ENCODE results near the gene PRR29.

PRR29 gene

GRCh38 chr17:63998050-63998720 is at the start of gene PRR29:
TSS of gene PRR29 (plus strand) at chr17:63998351. CDS start at chr17:63998365, 14 bp downstream.
- Mint-ChIP-seq H3K4me1 (peaks cover 26% of the 10 kb centered on the region), H3K9me3 (no peaks in the 10 kb centered on the region), H3K4me3 (peak within 1 kb of the TSS; percentile 85), H3K36me3 (peaks cover 11% of the 10 kb centered on the region), H3K27me3 (peaks cover 33% of the 10 kb centered on the region), H3K27ac (peak within 1 kb of the TSS; percentile 4)
- ATAC-seq: peak; percentile 71

- Mint-ChIP-seq H3K9me3 (no peaks in the 10 kb centered on the region), H3K27ac (peak overlapping the region; percentile 12), H3K27me3 (no peaks in the 10 kb centered on the region), H3K36me3 (no peaks in the 10 kb centered on the region), H3K4me1 (peaks cover 70% of the 10 kb centered on the region), H3K4me3 (no peak overlapping the region)
- no peak for ATAC-seq
Measured at GRCh38 chr17:63948521-63948920, 49.6 kb upstream of the PRR29 start.

GRCh38 chr17:63949576-63950250 is 48.4 kb upstream of the PRR29 start:
- no peak for ATAC-seq
- Mint-ChIP-seq H3K27me3 (no peaks in the 10 kb centered on the region), H3K27ac (peak overlapping the region; percentile 42), H3K4me1 (peaks cover 70% of the 10 kb centered on the region), H3K9me3 (no peaks in the 10 kb centered on the region), H3K4me3 (no peak overlapping the region), H3K36me3 (no peaks in the 10 kb centered on the region)

GRCh38 chr17:63950940-63951907 is 46.9 kb upstream of the PRR29 start:
- no peaks in the 10 kb centered on the region for H3K9me3 Mint-ChIP-seq
- no peak overlapping the region for H3K4me3 Mint-ChIP-seq
- ATAC-seq: no peak
- H3K4me1 Mint-ChIP-seq: peaks cover 59% of the 10 kb centered on the region
- peak overlapping the region; percentile 30 for H3K27ac Mint-ChIP-seq
- H3K36me3 Mint-ChIP-seq: no peaks in the 10 kb centered on the region
- H3K27me3 Mint-ChIP-seq: no peaks in the 10 kb centered on the region

GRCh38 chr17:63954402-63955063 is 43.6 kb upstream of the PRR29 start:
- no peaks in the 10 kb centered on the region for H3K36me3 Mint-ChIP-seq
- H3K27ac Mint-ChIP-seq: peak overlapping the region; percentile 88
- H3K4me3 Mint-ChIP-seq: peak overlapping the region; percentile 68
- no peaks in the 10 kb centered on the region for H3K9me3 Mint-ChIP-seq
- ATAC-seq: peak; percentile 84
- no peaks in the 10 kb centered on the region for H3K27me3 Mint-ChIP-seq
- H3K4me1 Mint-ChIP-seq: peaks cover 39% of the 10 kb centered on the region

GRCh38 chr17:63955232-63955631 is 42.9 kb upstream of the PRR29 start:
- H3K27ac Mint-ChIP-seq: peak overlapping the region; percentile 88
- H3K27me3 Mint-ChIP-seq: no peaks in the 10 kb centered on the region
- no peaks in the 10 kb centered on the region for H3K9me3 Mint-ChIP-seq
- no peak for ATAC-seq
- H3K4me1 Mint-ChIP-seq: peaks cover 36% of the 10 kb centered on the region
- H3K4me3 Mint-ChIP-seq: no peak overlapping the region
- H3K36me3 Mint-ChIP-seq: no peaks in the 10 kb centered on the region

- Mint-ChIP-seq H3K27ac (peak overlapping the region; percentile 88), H3K27me3 (no peaks in the 10 kb centered on the region), H3K36me3 (no peaks in the 10 kb centered on the region), H3K9me3 (no peaks in the 10 kb centered on the region), H3K4me3 (no peak overlapping the region), H3K4me1 (peaks cover 35% of the 10 kb centered on the region)
- no peak for ATAC-seq
Measured at GRCh38 chr17:63955791-63956190, 42.4 kb upstream of the PRR29 start.

GRCh38 chr17:63956296-63956920 is 41.7 kb upstream of the PRR29 start:
- H3K4me3 Mint-ChIP-seq: no peak overlapping the region
- no peaks in the 10 kb centered on the region for H3K9me3 Mint-ChIP-seq
- H3K27me3 Mint-ChIP-seq: no peaks in the 10 kb centered on the region
- H3K27ac Mint-ChIP-seq: peak overlapping the region; percentile 88
- H3K36me3 Mint-ChIP-seq: no peaks in the 10 kb centered on the region
- no peak for ATAC-seq
- H3K4me1 Mint-ChIP-seq: peaks cover 36% of the 10 kb centered on the region

- Mint-ChIP-seq H3K36me3 (no peaks in the 10 kb centered on the region), H3K4me1 (peaks cover 17% of the 10 kb centered on the region), H3K4me3 (no peak overlapping the region), H3K27ac (no peak overlapping the region), H3K27me3 (no peaks in the 10 kb centered on the region), H3K9me3 (no peaks in the 10 kb centered on the region)
- no peak for ATAC-seq
Measured at GRCh38 chr17:63960006-63960405, 38.1 kb upstream of the PRR29 start.

GRCh38 chr17:63960430-63960829 is 37.7 kb upstream of the PRR29 start:
- Mint-ChIP-seq H3K27ac (no peak overlapping the region), H3K9me3 (no peaks in the 10 kb centered on the region), H3K36me3 (no peaks in the 10 kb centered on the region), H3K4me3 (no peak overlapping the region), H3K4me1 (peaks cover 17% of the 10 kb centered on the region), H3K27me3 (no peaks in the 10 kb centered on the region)
- no peak for ATAC-seq

- Mint-ChIP-seq H3K27ac (peak overlapping the region; percentile 29), H3K4me3 (peak overlapping the region; percentile 59), H3K9me3 (no peaks in the 10 kb centered on the region), H3K27me3 (no peaks in the 10 kb centered on the region), H3K36me3 (no peaks in the 10 kb centered on the region), H3K4me1 (peaks cover 20% of the 10 kb centered on the region)
- peak; percentile 64 for ATAC-seq
Measured at GRCh38 chr17:63961355-63962212, 36.6 kb upstream of the PRR29 start.

- no peak for ATAC-seq
- no peak overlapping the region for H3K4me3 Mint-ChIP-seq
- H3K27ac Mint-ChIP-seq: peak overlapping the region; percentile 29
- H3K27me3 Mint-ChIP-seq: no peaks in the 10 kb centered on the region
- H3K4me1 Mint-ChIP-seq: peaks cover 27% of the 10 kb centered on the region
- H3K9me3 Mint-ChIP-seq: no peaks in the 10 kb centered on the region
- no peaks in the 10 kb centered on the region for H3K36me3 Mint-ChIP-seq
Measured at GRCh38 chr17:63962298-63962744, 35.8 kb upstream of the PRR29 start.

- Mint-ChIP-seq H3K27me3 (no peaks in the 10 kb centered on the region), H3K36me3 (no peaks in the 10 kb centered on the region), H3K4me3 (no peak overlapping the region), H3K9me3 (no peaks in the 10 kb centered on the region), H3K4me1 (peaks cover 27% of the 10 kb centered on the region), H3K27ac (no peak overlapping the region)
- ATAC-seq: no peak
Measured at GRCh38 chr17:63963123-63963522, 35.0 kb upstream of the PRR29 start.
